Tibial nerve (tissue), 4 donors: Measurements from ENCODE around the gene TMEM109.

ENCODE experiments used
- EP300 ChIP-seq, 2 donors: sonication (generic); formaldehyde crosslinking; IDR thresholded peaks; one replicate each; pipeline ENCODE4 v1.6.1; 2017; ENCODE audit warnings: antibody characterized with exemption in 2 of 2, mild to moderate bottlenecking in 1 of 2
- POLR2A ChIP-seq, 2 donors: fragments of 450-650 bp; IDR thresholded peaks; one replicate each; pipeline ENCODE4 v1.6.1; 2017; ENCODE audit warnings: antibody characterized with exemption in 2 of 2, mild to moderate bottlenecking in 2 of 2, moderate library complexity in 2 of 2
- TF ChIP-seq, protein P1 (sequence below), 5 experiments: fragments of 200-600 bp in 3 of 5; fragments of 450-650 bp in 2 of 5; sonication (generic) in 3 of 5; IDR thresholded peaks; one replicate each; pipeline ENCODE4 v1.5.1; 2016 to 2019; ENCODE audit warnings: antibody characterized with exemption in 5 of 5, mild to moderate bottlenecking in 3 of 5, moderate library complexity in 2 of 5

DNA sequence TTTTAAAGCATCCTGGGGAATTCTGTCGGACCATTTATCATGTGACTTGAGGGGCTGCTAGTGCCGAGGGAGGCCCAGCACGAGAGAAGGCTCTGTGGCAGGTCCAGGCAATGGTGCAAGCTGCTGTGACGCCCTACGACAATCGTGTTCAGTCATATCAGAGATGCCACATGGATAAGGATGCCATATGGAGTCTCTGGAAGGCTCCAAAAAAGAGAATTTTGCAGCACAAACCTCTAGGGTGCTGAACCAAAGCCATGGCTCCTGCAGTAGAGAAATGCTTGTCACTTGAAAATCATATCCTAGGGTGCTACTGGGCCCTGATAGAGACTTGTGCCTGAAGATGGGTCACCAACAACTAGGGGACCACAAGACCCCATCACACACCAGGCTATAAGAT is 50.8 kb downstream of the TMEM109 start:
- TF ChIP-seq, protein P1, sequence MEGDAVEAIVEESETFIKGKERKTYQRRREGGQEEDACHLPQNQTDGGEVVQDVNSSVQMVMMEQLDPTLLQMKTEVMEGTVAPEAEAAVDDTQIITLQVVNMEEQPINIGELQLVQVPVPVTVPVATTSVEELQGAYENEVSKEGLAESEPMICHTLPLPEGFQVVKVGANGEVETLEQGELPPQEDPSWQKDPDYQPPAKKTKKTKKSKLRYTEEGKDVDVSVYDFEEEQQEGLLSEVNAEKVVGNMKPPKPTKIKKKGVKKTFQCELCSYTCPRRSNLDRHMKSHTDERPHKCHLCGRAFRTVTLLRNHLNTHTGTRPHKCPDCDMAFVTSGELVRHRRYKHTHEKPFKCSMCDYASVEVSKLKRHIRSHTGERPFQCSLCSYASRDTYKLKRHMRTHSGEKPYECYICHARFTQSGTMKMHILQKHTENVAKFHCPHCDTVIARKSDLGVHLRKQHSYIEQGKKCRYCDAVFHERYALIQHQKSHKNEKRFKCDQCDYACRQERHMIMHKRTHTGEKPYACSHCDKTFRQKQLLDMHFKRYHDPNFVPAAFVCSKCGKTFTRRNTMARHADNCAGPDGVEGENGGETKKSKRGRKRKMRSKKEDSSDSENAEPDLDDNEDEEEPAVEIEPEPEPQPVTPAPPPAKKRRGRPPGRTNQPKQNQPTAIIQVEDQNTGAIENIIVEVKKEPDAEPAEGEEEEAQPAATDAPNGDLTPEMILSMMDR (IDR thresholded peaks at IDR 0.05): no peak
- TF ChIP-seq POLR2A (IDR thresholded peaks at IDR 0.05) (no peak), EP300 (IDR thresholded peaks at IDR 0.05) (no peak)
